Memory B cell (primary cell): ENCODE data around the gene STARD13.

Source experiments
- ATAC-seq: fragments of 150-1000 bp; cut with Tn5 transposase; 2 replicates; pipeline ENCODE4 v1.10.0; 2021; ENCODE audit warnings: low read depth, mild to moderate bottlenecking, moderate library complexity
- DNase-seq, 2 donors: peaks; one replicate each; pipeline ENCODE4 v3.0.0; 2022; ENCODE audit warnings: low spot score in 2 of 2
- H3K27ac Mint-ChIP-seq: one replicate; pipeline ENCODE4 v1.8.0; 2022; ENCODE audit warnings: mild to moderate bottlenecking, moderate library complexity, mixed read lengths
- H3K27me3 Mint-ChIP-seq: one replicate; pipeline ENCODE4 v1.8.0; 2022; ENCODE audit warnings: mixed read lengths
- H3K36me3 Mint-ChIP-seq: one replicate; pipeline ENCODE4 v1.8.0; 2022; ENCODE audit warnings: mild to moderate bottlenecking, mixed read lengths
- H3K4me1 Mint-ChIP-seq: one replicate; pipeline ENCODE4 v1.8.0; 2022; ENCODE audit warnings: mixed read lengths
- H3K4me3 Mint-ChIP-seq: one replicate; pipeline ENCODE4 v1.8.0; 2022; ENCODE audit warnings: mild to moderate bottlenecking, moderate library complexity, mixed read lengths
- H3K9me3 Mint-ChIP-seq: one replicate; pipeline ENCODE4 v1.8.0; 2022; ENCODE audit warnings: mixed read lengths

Gene STARD13

DNA sequence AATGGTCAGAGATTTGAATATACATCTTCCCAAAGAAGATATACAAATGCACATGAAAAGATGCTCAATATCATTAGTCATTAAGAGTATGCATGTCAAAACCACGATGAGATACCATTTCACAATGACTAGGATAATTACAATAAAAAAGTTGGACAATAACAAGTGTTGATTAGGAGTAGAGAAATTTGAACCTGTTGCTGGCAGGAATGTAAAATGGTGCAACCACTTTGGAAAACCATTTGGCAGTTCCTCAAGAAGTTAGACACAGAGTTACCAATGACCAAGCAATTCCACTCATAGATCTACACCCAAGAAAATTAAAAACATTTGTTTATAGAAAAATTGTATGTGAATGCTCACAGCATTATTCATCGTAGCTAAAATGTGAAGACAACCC, 33.2 kb upstream of the STARD13 start:
- DNase-seq (no peak), ATAC-seq (no peak)
- Mint-ChIP-seq H3K27ac (no peak overlapping the region), H3K9me3 (peaks cover 2% of the 10 kb centered on the region), H3K4me3 (no peak overlapping the region), H3K27me3 (peaks cover 5% of the 10 kb centered on the region), H3K36me3 (no peaks in the 10 kb centered on the region), H3K4me1 (no peaks in the 10 kb centered on the region)

GRCh38 chr13:33318037-33318436, 32.5 kb upstream of the STARD13 start:
- peaks cover 2% of the 10 kb centered on the region for H3K9me3 Mint-ChIP-seq
- no peaks in the 10 kb centered on the region for H3K36me3 Mint-ChIP-seq
- H3K27me3 Mint-ChIP-seq, result peaks cover 8% of the 10 kb centered on the region
- no peaks in the 10 kb centered on the region for H3K4me1 Mint-ChIP-seq
- no peak overlapping the region for H3K27ac Mint-ChIP-seq
- ATAC-seq (no peak), DNase-seq (no peak)
- no peak overlapping the region for H3K4me3 Mint-ChIP-seq

- H3K27me3 Mint-ChIP-seq, result peaks cover 8% of the 10 kb centered on the region
- DNase-seq (no peak), ATAC-seq (no peak)
- no peak overlapping the region for H3K4me3 Mint-ChIP-seq
- peaks cover 2% of the 10 kb centered on the region for H3K9me3 Mint-ChIP-seq
- H3K36me3 Mint-ChIP-seq, result no peaks in the 10 kb centered on the region
- H3K27ac Mint-ChIP-seq, result no peak overlapping the region
- H3K4me1 Mint-ChIP-seq, result no peaks in the 10 kb centered on the region
These were observed 31.3 kb upstream of the STARD13 start for GRCh38 chr13:33316890-33317289.

DNA sequence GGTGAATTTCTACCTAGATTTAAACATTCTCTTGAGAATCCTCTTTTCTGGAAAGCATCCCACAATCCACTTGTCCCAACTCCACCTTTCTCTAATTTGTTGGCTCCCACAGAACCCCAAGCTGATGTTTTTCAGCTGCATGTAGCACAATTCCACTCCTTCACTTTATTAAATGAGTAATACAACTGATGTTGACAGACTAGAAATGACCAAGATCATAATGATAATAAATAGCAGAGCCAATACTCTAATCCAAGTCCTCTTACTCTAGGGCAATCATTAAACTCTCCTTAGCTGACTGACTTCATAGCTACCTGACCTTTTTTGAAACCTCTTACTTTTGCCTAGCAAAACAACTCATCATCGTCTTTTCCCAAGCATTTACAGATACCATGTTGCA, 27.9 kb upstream of the STARD13 start:
- DNase-seq (no peak), ATAC-seq (no peak)
- H3K4me3 Mint-ChIP-seq, result no peak overlapping the region
- peaks cover 3% of the 10 kb centered on the region for H3K9me3 Mint-ChIP-seq
- peaks cover 11% of the 10 kb centered on the region for H3K27me3 Mint-ChIP-seq
- H3K4me1 Mint-ChIP-seq, result no peaks in the 10 kb centered on the region
- H3K36me3 Mint-ChIP-seq, result no peaks in the 10 kb centered on the region
- H3K27ac Mint-ChIP-seq, result no peak overlapping the region

DNA sequence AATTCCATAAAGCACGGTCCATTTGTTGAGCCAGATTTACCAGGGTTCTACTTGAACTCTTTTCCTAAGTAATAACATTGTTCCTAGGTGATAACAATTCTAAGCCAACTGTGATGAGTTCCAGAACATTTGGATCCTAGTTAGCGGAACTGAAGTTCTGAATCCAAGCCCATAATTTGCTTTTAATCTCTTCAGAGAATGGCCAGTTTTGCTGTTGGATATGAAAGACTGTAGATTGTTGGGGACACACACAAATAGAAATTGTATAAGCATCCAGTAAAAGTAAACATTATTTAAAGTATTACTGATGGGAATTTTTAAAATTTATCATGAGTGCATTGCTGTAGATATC, 27.3 kb upstream of the STARD13 start:
- Mint-ChIP-seq H3K9me3 (peaks cover 3% of the 10 kb centered on the region), H3K27ac (no peak overlapping the region)
- ATAC-seq, result no peak

DNA sequence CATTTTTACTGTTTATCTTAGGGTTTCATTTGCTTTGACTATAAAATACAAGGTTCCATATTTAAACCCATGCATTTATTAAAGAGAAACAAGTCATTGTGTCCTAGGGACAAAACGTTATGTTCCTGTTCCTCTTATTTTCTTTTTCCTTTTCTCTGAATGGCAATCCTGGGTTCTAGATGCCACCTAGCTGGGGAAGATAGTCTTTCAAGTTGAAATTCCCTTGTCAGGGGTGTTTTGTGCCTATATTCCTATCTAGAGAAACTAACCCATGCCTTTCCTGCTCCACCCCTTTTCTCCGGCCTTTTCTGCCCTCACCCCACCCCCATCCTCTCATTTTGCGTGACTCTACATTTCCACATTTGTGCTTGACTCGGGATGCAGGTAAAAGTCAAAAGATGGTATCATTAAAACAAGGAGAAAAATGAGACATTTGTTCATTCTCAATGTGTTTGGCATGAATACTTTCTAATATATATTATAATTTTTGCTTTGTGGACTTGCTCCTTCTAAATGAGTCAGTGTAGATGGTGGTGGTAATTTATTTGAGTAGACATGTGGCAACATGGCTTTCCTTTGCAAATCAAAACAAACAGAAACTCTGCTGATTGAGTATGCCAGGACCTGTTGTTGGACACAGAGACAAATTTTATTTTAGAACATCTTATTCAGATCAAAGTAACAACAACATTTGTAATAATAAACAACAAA, 26.8 kb upstream of the STARD13 start:
- peaks cover 10% of the 10 kb centered on the region for H3K27me3 Mint-ChIP-seq
- no peak overlapping the region for H3K4me3 Mint-ChIP-seq
- DNase-seq (no peak), ATAC-seq (no peak)
- no peak overlapping the region for H3K27ac Mint-ChIP-seq
- peaks cover 4% of the 10 kb centered on the region for H3K9me3 Mint-ChIP-seq
- no peaks in the 10 kb centered on the region for H3K4me1 Mint-ChIP-seq
- H3K36me3 Mint-ChIP-seq, result no peaks in the 10 kb centered on the region

More for the DNA sequence above, 27.3 kb upstream of the STARD13 start:
- no peaks in the 10 kb centered on the region for H3K4me1 Mint-ChIP-seq
- peaks cover 11% of the 10 kb centered on the region for H3K27me3 Mint-ChIP-seq
- no peak for DNase-seq
- no peak overlapping the region for H3K4me3 Mint-ChIP-seq
- H3K36me3 Mint-ChIP-seq, result no peaks in the 10 kb centered on the region

DNA sequence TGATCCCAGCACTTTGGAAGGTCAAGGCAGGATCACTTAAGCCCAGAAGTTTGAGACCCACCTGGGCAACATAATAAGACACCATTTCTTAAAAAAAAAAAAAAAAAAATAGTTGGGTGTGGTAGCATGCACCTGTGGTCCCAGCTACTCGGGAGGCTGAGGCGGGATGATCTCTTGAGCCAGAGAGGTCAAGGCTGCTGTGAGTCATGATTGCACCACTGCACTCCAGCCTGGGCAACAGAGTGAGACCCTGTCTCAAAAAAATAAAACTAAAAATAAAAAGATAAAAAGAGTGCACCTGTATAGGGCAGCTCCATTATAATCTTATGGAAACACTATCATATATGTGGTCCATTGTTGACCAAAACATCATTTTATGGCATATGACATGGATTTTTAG, 25.5 kb upstream of the STARD13 start:
- no peak for ATAC-seq
- no peak for DNase-seq
- Mint-ChIP-seq H3K4me3 (no peak overlapping the region), H3K27me3 (peaks cover 6% of the 10 kb centered on the region), H3K4me1 (no peaks in the 10 kb centered on the region), H3K27ac (no peak overlapping the region), H3K36me3 (no peaks in the 10 kb centered on the region), H3K9me3 (peaks cover 4% of the 10 kb centered on the region)

DNA sequence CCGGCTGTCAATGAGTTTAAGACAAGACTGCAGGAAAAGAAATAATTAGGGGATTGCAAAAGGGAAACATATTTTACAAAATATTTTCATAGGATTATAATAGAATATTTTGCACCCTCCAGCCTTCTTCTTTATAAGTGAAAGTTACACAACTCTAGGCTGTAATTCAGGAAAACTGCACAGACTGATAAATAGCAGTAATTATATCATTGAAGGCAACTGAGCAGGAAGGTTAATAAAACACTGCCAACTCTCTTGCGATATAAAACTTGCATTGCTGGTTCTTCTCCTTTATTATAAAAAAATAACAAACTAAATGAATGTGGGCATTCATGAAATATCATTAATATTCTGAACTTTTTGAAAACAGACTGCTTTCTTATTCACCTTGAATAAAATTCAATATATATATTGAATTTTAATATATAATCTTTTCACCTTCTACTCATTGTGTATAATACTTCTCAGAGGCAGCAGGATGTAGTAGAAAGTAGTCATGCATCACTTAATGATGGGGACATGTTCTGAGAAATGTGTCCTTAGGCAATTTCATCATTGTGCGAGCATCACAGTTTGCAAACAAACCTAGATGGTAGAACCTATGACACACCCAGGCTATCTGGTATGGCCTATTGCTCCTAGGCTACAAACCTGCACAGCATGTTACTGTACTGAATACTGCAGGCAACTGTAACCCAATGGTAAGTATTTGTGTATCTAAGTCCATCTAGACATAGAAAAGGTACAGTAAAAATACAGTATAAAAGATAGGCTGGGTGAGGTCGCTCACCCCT, 24.9 kb upstream of the STARD13 start:
- ATAC-seq, result no peak
- no peak overlapping the region for H3K27ac Mint-ChIP-seq
- no peak overlapping the region for H3K4me3 Mint-ChIP-seq
- H3K4me1 Mint-ChIP-seq, result no peaks in the 10 kb centered on the region
- no peaks in the 10 kb centered on the region for H3K36me3 Mint-ChIP-seq
- H3K27me3 Mint-ChIP-seq, result peaks cover 6% of the 10 kb centered on the region
- H3K9me3 Mint-ChIP-seq, result peaks cover 4% of the 10 kb centered on the region
- DNase-seq, result no peak

- Mint-ChIP-seq H3K36me3 (no peaks in the 10 kb centered on the region), H3K4me3 (no peak overlapping the region), H3K27me3 (peaks cover 6% of the 10 kb centered on the region), H3K9me3 (peaks cover 4% of the 10 kb centered on the region), H3K27ac (no peak overlapping the region), H3K4me1 (no peaks in the 10 kb centered on the region)
- no peak for ATAC-seq
- DNase-seq, result no peak
These were observed 23.3 kb upstream of the STARD13 start for GRCh38 chr13:33308863-33309262.

DNA sequence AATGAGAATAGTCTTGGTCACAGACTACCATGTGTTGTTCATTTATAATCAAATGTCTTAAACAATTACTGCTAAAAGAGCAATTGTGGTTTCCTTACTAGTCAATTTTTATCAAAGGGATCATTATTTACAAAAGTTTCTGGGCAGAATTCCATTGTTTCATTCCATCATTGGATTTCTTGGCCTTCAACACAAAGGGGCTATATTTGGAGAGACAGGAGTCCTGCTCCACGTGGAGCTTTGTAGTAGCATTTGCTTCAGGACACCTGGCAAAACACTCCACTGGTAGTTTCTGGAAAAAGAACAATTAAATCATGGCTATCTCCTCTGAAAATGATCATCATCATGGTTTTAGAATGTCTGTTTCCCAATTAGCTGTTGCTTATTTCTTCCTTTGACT, 22.3 kb upstream of the STARD13 start:
- Mint-ChIP-seq H3K36me3 (no peaks in the 10 kb centered on the region), H3K4me3 (no peak overlapping the region), H3K4me1 (no peaks in the 10 kb centered on the region), H3K9me3 (peaks cover 4% of the 10 kb centered on the region), H3K27me3 (peaks cover 5% of the 10 kb centered on the region), H3K27ac (no peak overlapping the region)
- ATAC-seq (no peak), DNase-seq (no peak)

DNA sequence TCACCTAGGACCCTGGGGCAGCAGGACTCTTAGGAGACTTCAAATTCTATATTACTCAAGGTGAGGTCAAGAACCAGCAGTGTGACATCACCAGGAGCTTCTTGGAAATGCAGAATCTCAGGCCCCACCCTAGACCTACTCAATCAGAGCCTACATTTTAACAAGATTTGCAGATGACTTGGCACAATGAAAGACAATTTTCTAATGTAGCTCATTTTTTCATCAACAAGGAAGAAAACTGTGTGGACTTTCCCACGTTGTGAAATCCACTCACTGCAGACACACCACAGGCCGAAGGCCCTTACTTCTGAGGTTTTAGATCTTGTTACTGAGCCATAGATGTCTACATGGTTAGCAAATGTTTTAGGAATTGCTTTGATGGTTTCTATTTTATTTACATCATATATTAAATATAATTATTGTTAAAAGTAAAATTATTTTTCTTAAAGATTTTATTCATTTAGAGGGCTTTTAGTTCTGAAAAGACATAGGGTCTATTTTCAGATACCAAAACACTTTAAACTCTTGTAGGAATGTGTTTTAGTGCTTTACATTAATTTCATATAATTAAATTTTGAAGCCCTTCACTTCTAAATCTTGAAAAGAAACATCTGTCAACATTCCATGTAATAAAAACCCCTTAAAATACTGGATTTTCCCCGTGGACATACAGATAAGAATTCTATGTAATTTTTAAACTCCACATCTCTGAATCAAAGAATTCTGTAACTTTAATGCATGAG, 18.5 kb upstream of the STARD13 start:
- no peaks in the 10 kb centered on the region for H3K4me1 Mint-ChIP-seq
- H3K4me3 Mint-ChIP-seq, result no peak overlapping the region
- ATAC-seq, result no peak
- DNase-seq, result no peak
- H3K36me3 Mint-ChIP-seq, result no peaks in the 10 kb centered on the region
- H3K27ac Mint-ChIP-seq, result no peak overlapping the region
- H3K9me3 Mint-ChIP-seq, result peaks cover 3% of the 10 kb centered on the region
- H3K27me3 Mint-ChIP-seq, result peaks cover 3% of the 10 kb centered on the region

DNA sequence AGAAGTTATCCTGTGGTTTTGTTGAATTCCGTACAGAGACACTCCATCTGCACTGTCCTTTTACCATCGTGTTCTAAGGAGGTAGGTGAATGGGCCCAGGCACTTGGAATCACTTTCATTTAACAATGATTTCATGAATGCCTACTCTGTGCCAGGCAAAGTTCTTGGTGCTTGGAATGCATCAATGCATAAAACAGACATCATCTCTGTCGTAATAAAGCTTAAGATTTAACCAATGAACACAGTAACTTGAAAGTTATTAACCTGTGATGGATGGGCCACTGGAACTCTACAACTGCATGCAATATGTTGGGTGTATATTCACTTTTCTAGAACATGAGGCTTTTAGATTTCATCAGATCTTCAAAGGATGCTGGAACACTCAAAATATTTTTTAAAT, 14.1 kb upstream of the STARD13 start:
- ATAC-seq (no peak), DNase-seq (no peak)
- no peak overlapping the region for H3K4me3 Mint-ChIP-seq
- H3K27ac Mint-ChIP-seq, result no peak overlapping the region
- no peaks in the 10 kb centered on the region for H3K4me1 Mint-ChIP-seq
- no peaks in the 10 kb centered on the region for H3K36me3 Mint-ChIP-seq
- peaks cover 11% of the 10 kb centered on the region for H3K27me3 Mint-ChIP-seq
- no peaks in the 10 kb centered on the region for H3K9me3 Mint-ChIP-seq

DNA sequence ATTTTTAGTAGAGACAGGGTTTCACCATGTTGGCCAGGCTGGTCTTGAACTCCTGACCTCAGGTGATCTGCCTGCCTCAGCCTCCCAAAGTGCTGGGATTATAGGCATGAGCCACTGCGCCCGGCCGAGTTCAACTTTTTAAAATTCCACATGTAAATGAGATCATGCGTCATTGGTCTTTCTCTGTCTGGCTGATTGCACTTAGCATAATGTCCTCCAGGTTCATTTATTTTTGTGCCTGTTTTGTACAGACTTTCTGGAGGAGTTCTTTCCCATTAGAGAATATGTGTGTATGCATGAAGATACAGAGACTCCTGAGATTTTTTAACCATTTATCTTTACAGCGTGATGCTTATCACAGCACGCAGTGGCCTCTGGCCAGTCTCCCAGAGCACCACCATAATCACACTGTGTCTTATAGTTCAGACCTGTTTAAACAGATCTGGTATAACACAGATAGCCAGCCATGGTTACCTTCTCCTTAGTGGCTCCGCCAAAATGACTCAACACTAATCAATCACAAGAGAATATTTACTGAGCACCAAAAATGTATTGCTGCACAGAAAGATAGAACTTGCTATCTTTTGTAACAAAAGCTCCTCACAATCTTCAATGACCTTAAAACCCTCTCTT, 11.4 kb upstream of the STARD13 start:
- Mint-ChIP-seq H3K27ac (no peak overlapping the region), H3K4me1 (peaks cover 5% of the 10 kb centered on the region), H3K4me3 (no peak overlapping the region), H3K36me3 (no peaks in the 10 kb centered on the region), H3K9me3 (no peaks in the 10 kb centered on the region), H3K27me3 (peaks cover 10% of the 10 kb centered on the region)
- ATAC-seq, result no peak
- DNase-seq, result no peak

DNA sequence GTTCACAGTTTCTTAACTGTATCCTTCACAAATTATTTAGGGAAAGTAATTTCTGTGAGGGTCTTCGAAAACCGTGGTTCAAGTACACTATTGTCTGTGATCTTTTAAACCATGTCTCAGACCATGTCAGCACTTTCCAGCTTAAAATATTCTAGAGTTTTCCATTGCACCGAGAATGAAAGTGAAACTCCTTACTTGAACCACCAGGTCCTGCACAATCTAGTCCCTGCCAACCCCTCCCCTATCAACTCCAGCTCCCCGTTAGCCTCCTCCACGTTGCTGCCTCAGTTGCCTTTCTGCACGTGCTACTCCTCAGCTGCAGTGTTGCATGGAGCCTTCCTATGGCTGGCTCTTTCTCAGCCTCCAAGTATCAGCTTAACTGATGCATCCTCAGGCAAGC, 7.2 kb upstream of the STARD13 start:
- no peak for ATAC-seq
- H3K27me3 Mint-ChIP-seq, result peaks cover 15% of the 10 kb centered on the region
- DNase-seq, result no peak

More for the DNA sequence above, 7.2 kb upstream of the STARD13 start:
- no peaks in the 10 kb centered on the region for H3K9me3 Mint-ChIP-seq
- H3K27ac Mint-ChIP-seq, result no peak overlapping the region
- peaks cover 5% of the 10 kb centered on the region for H3K4me1 Mint-ChIP-seq
- H3K36me3 Mint-ChIP-seq, result no peaks in the 10 kb centered on the region
- H3K4me3 Mint-ChIP-seq, result no peak overlapping the region
